Neural cell (in vitro differentiated cells): ENCODE measurements around the gene ABCC8.

Experiments used
- EP300 ChIP-seq: fragments of 450-650 bp; conservative IDR thresholded peaks from 2 replicates; pipeline ENCODE4 v1.6.1; 2014; ENCODE audit warnings: antibody characterized with exemption, mild to moderate bottlenecking, moderate library complexity; ENCODE audit not compliant: poor library complexity, severe bottlenecking
- EZH2 ChIP-seq: fragments of 200-600, 300-800 bp; shearing (Covaris generic), sonication (generic); IDR thresholded peaks from 2 replicates; pipeline ENCODE4 v1.6.1; 2014; ENCODE audit warnings: antibody characterized with exemption, low read length, borderline replicate concordance, mild to moderate bottlenecking; ENCODE audit not compliant: insufficient read depth, poor library complexity, severe bottlenecking
- RAD21 ChIP-seq: fragments of 450-650 bp; conservative IDR thresholded peaks from 2 replicates; pipeline ENCODE4 v1.6.1; 2014; ENCODE audit warnings: antibody characterized with exemption, mild to moderate bottlenecking, moderate library complexity
- REST ChIP-seq: IDR thresholded peaks from 2 replicates; pipeline ENCODE4 v1.6.1; 2012; ENCODE audit warnings: borderline replicate concordance
- TAF1 ChIP-seq: IDR thresholded peaks from 2 replicates; pipeline ENCODE4 v1.6.1; 2012; ENCODE audit warnings: low read depth
- TF ChIP-seq, protein P1 (sequence below): fragments of 450-650 bp; IDR thresholded peaks from 2 replicates; pipeline ENCODE4 v1.5.1; 2014; ENCODE audit warnings: antibody characterized with exemption, mild to moderate bottlenecking, moderate library complexity; ENCODE audit not compliant: poor library complexity, severe bottlenecking

GRCh38 chr11:17351510-17352176 lies 125.0 kb downstream of the ABCC8 start, which contains the start of gene NCR3LG1:
- TF ChIP-seq RAD21 (no peak), EP300 (no peak), EZH2 (no peak), TAF1 (peak; percentile 34), REST (no peak)
- TF ChIP-seq, protein P1, sequence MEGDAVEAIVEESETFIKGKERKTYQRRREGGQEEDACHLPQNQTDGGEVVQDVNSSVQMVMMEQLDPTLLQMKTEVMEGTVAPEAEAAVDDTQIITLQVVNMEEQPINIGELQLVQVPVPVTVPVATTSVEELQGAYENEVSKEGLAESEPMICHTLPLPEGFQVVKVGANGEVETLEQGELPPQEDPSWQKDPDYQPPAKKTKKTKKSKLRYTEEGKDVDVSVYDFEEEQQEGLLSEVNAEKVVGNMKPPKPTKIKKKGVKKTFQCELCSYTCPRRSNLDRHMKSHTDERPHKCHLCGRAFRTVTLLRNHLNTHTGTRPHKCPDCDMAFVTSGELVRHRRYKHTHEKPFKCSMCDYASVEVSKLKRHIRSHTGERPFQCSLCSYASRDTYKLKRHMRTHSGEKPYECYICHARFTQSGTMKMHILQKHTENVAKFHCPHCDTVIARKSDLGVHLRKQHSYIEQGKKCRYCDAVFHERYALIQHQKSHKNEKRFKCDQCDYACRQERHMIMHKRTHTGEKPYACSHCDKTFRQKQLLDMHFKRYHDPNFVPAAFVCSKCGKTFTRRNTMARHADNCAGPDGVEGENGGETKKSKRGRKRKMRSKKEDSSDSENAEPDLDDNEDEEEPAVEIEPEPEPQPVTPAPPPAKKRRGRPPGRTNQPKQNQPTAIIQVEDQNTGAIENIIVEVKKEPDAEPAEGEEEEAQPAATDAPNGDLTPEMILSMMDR = no peak
